WERI-Rb-1 (cell line): ENCODE data around the gene DGKE.

Source experiments
- DNase-seq: peaks from one replicate; pipeline ENCODE4 v3.0.0-alpha.2; 2020
- H3K27ac ChIP-seq: fragments of 250-450 bp; sonication (Bioruptor Pico); 2 replicates; pipeline ENCODE4 v1.5.1; 2020; ENCODE audit warnings: mild to moderate bottlenecking, moderate library complexity
- H3K27me3 ChIP-seq: fragments of 250-450 bp; sonication (Bioruptor Pico); 2 replicates; pipeline ENCODE4 v1.5.1; 2021; ENCODE audit warnings: mild to moderate bottlenecking, low read depth, moderate library complexity; ENCODE audit not compliant: insufficient read depth, severe bottlenecking
- H3K36me3 ChIP-seq: fragments of 250-450 bp; sonication (Bioruptor Pico); 2 replicates; pipeline ENCODE4 v1.5.1; 2020; ENCODE audit warnings: mild to moderate bottlenecking, moderate library complexity
- H3K4me3 ChIP-seq: 2 replicates; pipeline ENCODE4 v1.5.1; 2011; ENCODE audit warnings: low read depth, mild to moderate bottlenecking, control low read depth, low read length
- H3K9me3 ChIP-seq: fragments of 250-450 bp; sonication (Bioruptor Pico); 2 replicates; pipeline ENCODE4 v1.5.1; 2021; ENCODE audit warnings: mild to moderate bottlenecking, moderate library complexity; ENCODE audit not compliant: severe bottlenecking
- TF ChIP-seq, protein P1 (sequence below): IDR thresholded peaks from 2 replicates; pipeline ENCODE4 v1.5.1; 2011; ENCODE audit warnings: low read depth, mild to moderate bottlenecking, control low read depth, inconsistent platforms, low read length

DGKE gene

DNA sequence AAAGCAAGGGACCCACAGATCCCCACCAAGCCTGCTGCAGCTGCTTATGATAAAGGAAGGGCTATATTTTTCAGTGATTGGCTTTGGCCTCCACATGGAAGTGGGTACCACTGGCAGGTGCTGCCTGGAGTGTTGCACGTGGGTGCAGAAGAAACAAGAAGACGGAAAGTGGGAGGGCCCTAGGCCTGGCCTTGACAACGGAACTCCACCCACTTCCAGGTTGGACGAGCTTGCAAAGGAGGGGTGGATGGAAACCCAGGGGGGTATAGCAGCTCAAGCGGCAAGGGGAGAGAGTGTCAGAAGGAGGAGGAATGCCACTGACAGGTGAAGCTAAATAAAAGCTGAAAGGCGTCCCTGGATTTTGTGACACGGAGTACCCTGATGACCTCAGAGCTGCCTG is 59.6 kb downstream of the DGKE start:
- H3K27me3 ChIP-seq: no peaks in the 10 kb centered on the region
- no peak overlapping the region for H3K27ac ChIP-seq
- peaks cover 3% of the 10 kb centered on the region for H3K9me3 ChIP-seq
- H3K4me3 ChIP-seq: no peak overlapping the region
- peaks cover 69% of the 10 kb centered on the region for H3K36me3 ChIP-seq
- no peak for DNase-seq
- TF ChIP-seq, protein P1, sequence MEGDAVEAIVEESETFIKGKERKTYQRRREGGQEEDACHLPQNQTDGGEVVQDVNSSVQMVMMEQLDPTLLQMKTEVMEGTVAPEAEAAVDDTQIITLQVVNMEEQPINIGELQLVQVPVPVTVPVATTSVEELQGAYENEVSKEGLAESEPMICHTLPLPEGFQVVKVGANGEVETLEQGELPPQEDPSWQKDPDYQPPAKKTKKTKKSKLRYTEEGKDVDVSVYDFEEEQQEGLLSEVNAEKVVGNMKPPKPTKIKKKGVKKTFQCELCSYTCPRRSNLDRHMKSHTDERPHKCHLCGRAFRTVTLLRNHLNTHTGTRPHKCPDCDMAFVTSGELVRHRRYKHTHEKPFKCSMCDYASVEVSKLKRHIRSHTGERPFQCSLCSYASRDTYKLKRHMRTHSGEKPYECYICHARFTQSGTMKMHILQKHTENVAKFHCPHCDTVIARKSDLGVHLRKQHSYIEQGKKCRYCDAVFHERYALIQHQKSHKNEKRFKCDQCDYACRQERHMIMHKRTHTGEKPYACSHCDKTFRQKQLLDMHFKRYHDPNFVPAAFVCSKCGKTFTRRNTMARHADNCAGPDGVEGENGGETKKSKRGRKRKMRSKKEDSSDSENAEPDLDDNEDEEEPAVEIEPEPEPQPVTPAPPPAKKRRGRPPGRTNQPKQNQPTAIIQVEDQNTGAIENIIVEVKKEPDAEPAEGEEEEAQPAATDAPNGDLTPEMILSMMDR: no peak

DNA sequence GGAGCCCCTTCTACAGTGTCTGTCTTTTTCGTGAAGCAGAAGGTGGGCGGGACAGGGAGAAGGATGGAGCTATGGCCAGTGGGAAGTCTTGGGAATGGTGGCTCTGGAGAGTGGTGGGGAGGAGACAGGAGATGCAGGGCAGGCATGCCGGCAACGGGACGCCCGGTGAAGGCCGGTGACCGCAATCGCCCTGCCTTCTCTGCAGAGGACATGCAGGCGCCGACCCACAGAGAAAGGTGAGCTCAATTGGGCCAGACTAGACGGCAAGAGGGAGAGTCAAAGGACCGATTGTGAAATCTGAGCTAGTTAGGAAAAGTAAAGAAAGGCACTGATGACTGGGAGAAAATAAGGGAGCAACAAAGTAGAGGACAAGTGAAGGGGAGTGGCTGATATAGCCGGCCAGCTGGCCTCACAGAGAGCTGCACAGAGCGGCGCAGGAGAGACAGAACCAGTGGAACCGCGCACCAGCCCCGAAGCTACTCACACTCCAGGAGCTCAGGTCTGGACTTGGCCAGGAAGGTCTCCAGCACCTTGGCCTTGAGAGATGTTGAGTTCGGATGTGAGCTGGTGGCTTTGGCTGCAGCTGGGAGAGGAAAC is 61.0 kb downstream of the DGKE start:
- Histone ChIP-seq H3K36me3 (peaks cover 77% of the 10 kb centered on the region), H3K27me3 (no peaks in the 10 kb centered on the region), H3K27ac (no peak overlapping the region), H3K4me3 (no peak overlapping the region), H3K9me3 (no peaks in the 10 kb centered on the region)
- TF ChIP-seq, protein P1: no peak
- no peak for DNase-seq

DNA sequence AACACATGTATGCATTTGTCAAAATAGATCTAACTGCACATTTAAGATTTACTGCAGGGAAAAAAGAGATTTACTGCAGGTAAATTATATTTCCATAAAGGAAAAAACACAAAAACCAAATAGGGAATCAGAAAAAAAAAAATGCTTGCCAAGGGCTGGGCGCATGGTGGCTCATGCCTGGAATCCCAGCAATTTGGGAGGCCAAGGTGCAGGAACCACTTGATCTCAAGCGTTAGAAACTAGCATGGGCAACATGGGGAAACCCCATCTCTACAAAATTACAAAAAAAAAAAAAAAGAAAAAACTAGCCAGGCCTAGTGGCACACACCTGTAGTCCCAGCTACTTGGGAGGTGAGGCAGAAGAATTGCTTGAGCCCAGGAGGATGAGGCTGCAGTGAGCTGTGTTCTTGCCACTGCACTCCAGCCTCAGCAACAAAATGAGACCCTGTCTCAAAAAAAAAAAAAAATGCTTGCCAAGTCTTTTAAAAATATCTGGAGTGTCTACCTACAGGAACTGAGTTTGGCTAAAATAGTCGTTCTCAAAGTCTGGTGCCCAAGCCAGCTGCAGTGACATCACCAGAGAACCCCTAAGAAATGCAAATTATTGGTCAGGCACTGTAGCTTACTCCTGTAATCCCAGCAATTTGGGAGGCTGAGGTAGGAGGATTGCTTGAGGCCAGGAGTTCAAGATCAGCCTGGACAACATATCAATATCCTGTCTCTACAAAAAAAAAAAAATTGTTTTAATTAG is 62.4 kb downstream of the DGKE start:
- H3K27me3 ChIP-seq: no peaks in the 10 kb centered on the region
- no peak overlapping the region for H3K4me3 ChIP-seq
- no peak overlapping the region for H3K27ac ChIP-seq
- H3K9me3 ChIP-seq: no peaks in the 10 kb centered on the region
- peaks cover 77% of the 10 kb centered on the region for H3K36me3 ChIP-seq
- no peak for DNase-seq
- TF ChIP-seq, protein P1: no peak

DNA sequence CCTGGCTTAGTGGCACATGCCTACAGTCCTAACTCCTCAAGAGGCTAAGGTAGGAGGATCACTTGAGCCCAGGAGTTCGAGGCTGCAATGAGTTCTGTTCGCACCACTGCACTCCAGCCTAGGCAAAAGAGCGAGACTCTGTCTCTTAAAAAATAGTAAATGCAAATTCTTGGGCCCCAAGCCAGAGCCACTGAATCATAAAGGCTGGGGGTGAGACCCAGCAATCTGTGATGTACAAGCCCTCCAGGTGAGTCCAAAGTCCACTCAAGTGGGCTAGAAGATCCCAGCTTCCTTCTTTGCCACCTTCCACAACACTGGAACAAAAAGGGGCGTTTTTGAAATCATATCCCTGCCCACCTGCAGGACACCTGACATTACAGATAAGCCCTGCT is 63.0 kb downstream of the DGKE start:
- Histone ChIP-seq H3K9me3 (no peaks in the 10 kb centered on the region), H3K27ac (no peak overlapping the region), H3K36me3 (peaks cover 74% of the 10 kb centered on the region), H3K4me3 (no peak overlapping the region), H3K27me3 (no peaks in the 10 kb centered on the region)
- DNase-seq: no peak
- TF ChIP-seq, protein P1: no peak

DNA sequence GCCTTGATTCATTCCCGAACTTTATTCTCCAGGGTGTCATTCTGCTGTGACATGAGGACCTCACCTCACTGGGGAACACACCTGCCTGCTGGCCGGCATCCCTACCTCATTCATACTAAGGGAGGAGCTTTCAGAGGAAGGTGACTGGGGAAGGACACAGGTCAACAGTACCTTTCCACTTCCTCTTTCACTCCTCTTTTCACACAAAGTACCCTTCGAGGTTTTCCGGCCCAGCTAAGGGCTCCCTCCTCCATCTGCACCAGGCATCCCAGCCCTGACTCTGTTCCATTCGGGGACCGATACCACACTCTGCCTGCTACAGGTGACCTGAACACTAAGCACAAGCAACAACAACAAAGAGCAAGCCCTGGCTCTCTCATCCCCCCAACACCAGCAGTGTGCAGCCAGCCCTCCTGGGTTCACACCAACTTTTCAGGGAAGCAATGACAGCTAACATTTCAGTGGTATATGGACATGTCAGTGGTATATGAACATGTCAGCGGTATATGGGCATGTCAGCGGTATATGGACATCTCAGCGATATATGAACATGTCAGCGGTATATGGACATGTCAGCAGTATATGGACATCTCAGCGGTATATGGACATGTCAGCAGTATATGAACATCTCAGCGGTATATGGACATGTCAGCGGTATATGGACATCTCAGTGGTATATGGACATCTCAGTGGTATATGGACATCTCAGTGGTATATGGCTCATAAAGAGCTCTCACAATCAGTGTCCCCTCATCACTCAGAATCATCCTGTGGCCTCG is 63.9 kb downstream of the DGKE start:
- no peak for DNase-seq
- Histone ChIP-seq H3K36me3 (peaks cover 74% of the 10 kb centered on the region), H3K27me3 (no peaks in the 10 kb centered on the region), H3K9me3 (no peaks in the 10 kb centered on the region), H3K27ac (no peak overlapping the region), H3K4me3 (no peak overlapping the region)
- TF ChIP-seq, protein P1: no peak
